ENCODE measurements around the gene ABLIM3.
"Not testable (repeated sequence)": the region's sequence is repeated elsewhere in the genome, so short reads cannot be mapped to it uniquely, and the experiment has no call there.

The ABLIM3 gene

DNA sequence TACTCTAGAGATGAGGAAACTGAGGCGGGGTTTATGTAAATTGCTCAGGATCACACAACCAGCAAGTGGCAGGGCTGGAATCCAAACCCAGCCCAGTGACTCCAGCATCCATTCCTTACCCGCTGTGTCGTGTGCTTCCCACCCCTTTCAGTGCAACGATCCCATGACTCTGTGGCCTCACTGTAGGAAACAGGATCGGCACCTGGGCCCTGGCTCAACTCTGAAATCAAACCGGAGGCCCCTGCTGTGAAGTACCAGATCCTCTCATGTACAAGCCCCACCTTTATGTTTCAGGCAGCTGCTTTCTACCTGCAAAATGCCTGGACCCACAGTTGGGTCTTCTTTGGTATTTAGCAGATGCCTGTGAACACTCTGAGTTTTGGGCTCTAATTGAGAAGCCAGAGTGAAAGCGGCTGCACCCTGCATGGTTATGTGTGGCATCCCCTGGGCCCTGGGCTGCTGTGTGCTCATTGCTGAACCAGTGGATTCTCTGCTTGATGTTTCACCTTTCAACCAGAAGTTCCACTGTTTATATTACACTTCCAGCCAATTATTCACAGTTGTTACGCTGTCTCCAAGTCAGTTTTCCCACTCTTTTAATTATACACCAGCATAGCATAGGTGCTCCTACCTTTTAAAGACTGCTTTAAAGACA lies 36.7 kb downstream of the ABLIM3 start:
- H3K4me3 ChIP-seq (ENCODE audit: low read depth, low read length), result no peak overlapping the region
- H3K27me3 ChIP-seq (ENCODE audit: control insufficient read depth, insufficient read depth, low read length), result no peaks in the 10 kb centered on the region
- no peaks in the 10 kb centered on the region for H3K4me1 ChIP-seq (ENCODE audit: control insufficient read depth, insufficient read depth, low read length)
- no peaks in the 10 kb centered on the region for H3K36me3 ChIP-seq (ENCODE audit: control insufficient read depth, insufficient read depth, low read length)
- no peak overlapping the region for H3K9ac ChIP-seq (ENCODE audit: low read depth, low read length)
- H3K9me3 ChIP-seq (ENCODE audit: control insufficient read depth, insufficient read depth, low read length), result no peaks in the 10 kb centered on the region

DNA sequence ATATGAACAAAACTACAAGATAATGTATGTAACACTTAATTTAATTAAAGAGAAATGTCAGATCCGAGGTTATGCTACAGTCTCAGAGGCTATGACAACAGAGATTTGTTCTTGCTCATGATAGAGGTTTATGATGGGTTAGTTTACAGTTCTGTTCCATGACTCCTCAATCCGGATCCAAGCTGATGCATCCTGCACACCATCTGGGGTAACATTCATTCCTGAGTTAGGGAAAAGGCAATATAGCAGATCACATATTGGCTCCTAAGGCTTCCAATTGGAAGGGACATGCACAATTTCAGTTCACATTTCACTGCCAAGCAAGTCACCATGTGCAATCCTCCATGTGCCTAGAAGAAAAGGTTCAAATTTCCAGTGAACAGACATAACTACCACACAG lies 40.4 kb downstream of the ABLIM3 start:
- H3K4me3 ChIP-seq (ENCODE audit: low read depth, low read length), result no peak overlapping the region
- no peaks in the 10 kb centered on the region for H3K4me1 ChIP-seq (ENCODE audit: control insufficient read depth, insufficient read depth, low read length)
- H3K9me3 ChIP-seq (ENCODE audit: control insufficient read depth, insufficient read depth, low read length), result no peaks in the 10 kb centered on the region
- no peak overlapping the region for H3K9ac ChIP-seq (ENCODE audit: low read depth, low read length)
- H3K36me3 ChIP-seq (ENCODE audit: control insufficient read depth, insufficient read depth, low read length), result no peaks in the 10 kb centered on the region
- no peaks in the 10 kb centered on the region for H3K27me3 ChIP-seq (ENCODE audit: control insufficient read depth, insufficient read depth, low read length)

DNA sequence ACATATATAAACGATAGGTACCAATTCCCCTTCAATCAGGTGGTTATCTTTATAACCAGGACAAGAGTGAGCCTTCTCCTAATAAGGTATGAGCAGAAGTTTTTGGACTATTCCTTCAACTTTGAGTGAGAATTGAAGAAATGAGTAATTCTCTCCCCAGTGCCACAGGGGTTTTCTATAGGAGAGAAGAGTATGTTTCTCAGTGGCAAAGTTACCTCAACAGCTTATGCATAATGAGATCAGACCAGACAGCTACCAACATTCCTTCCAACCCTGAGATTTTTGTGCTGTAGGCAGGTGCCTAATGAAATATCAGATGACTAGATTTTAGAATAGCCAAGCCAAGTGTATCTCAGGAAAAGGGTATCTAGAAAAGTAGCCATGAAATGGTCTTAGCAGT lies 40.9 kb downstream of the ABLIM3 start:
- Histone ChIP-seq H3K27me3 (ENCODE audit: control insufficient read depth, insufficient read depth, low read length) (no peaks in the 10 kb centered on the region), H3K4me1 (ENCODE audit: control insufficient read depth, insufficient read depth, low read length) (no peaks in the 10 kb centered on the region), H3K9ac (ENCODE audit: low read depth, low read length) (no peak overlapping the region), H3K9me3 (ENCODE audit: control insufficient read depth, insufficient read depth, low read length) (no peaks in the 10 kb centered on the region), H3K4me3 (ENCODE audit: low read depth, low read length) (no peak overlapping the region), H3K36me3 (ENCODE audit: control insufficient read depth, insufficient read depth, low read length) (no peaks in the 10 kb centered on the region)

DNA sequence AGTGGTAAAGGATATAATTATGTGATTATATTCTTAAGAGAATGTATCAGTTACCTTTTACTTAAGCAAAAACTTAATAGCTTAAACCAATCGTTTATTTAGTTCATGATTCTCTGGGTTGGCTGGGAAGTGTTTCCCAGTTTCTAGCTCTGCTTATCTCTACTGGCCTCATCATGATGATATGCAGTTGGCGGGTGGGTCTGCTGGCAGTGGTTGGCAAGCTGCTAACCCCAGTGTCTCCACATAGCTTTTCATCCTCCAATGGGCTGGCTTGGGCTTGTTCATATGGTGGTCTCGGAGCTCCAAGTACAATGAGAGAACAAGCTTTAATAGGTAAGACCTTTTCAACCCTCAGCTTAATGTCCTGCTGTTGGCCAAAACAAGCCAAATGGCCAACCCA lies 43.8 kb downstream of the ABLIM3 start:
- Histone ChIP-seq H3K4me1 (ENCODE audit: control insufficient read depth, insufficient read depth, low read length) (no peaks in the 10 kb centered on the region), H3K36me3 (ENCODE audit: control insufficient read depth, insufficient read depth, low read length) (no peaks in the 10 kb centered on the region), H3K4me3 (ENCODE audit: low read depth, low read length) (no peak overlapping the region), H3K27me3 (ENCODE audit: control insufficient read depth, insufficient read depth, low read length) (no peaks in the 10 kb centered on the region), H3K9me3 (ENCODE audit: control insufficient read depth, insufficient read depth, low read length) (no peaks in the 10 kb centered on the region), H3K9ac (ENCODE audit: low read depth, low read length) (no peak overlapping the region)

DNA sequence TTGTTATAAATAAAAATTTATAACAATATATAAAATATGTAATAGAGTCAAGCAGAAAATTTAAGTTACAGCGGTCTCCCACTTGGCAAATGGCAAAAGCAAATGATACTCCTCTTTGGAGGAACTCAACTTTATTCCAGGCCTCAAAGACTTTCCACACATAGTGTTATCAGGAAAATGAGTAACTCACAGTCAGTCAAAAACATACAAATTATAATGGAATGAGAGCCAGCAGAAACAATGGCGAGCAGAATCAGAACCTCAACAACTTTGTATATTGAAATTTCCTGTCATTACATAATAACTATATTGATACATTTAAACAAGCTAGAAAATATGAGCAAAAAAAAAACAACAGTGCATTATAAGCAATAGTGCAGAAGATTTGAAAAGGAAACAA lies 45.2 kb downstream of the ABLIM3 start:
- Histone ChIP-seq H3K9me3 (ENCODE audit: control insufficient read depth, insufficient read depth, low read length) (no peaks in the 10 kb centered on the region), H3K9ac (ENCODE audit: low read depth, low read length) (no peak overlapping the region), H3K4me3 (ENCODE audit: low read depth, low read length) (no peak overlapping the region), H3K4me1 (ENCODE audit: control insufficient read depth, insufficient read depth, low read length) (no peaks in the 10 kb centered on the region), H3K27me3 (ENCODE audit: control insufficient read depth, insufficient read depth, low read length) (no peaks in the 10 kb centered on the region), H3K36me3 (ENCODE audit: control insufficient read depth, insufficient read depth, low read length) (no peaks in the 10 kb centered on the region)

DNA sequence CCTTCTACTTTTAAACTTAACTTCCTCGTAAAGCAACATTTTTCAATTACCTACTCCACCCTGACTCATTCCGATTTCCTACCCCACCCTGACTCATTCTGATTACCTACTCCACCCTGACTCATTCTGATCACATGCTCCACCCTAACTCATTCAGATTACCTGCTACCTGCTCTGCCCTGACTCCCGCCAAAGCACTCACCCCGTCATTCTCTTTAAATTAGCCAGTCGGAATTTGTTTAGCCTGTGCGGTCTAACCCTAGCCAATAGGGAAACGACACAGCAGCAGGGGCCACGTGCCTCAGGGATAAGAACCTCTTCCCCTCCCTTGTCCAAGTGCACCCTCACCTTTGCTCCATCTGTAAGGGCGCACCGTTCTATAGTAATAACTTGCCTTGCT lies 46.3 kb downstream of the ABLIM3 start:
- not testable (repeated sequence) for H3K27me3 ChIP-seq (ENCODE audit: control insufficient read depth, insufficient read depth, low read length); H3K4me3 ChIP-seq (ENCODE audit: low read depth, low read length); H3K9me3 ChIP-seq (ENCODE audit: control insufficient read depth, insufficient read depth, low read length); H3K4me1 ChIP-seq (ENCODE audit: control insufficient read depth, insufficient read depth, low read length); H3K9ac ChIP-seq (ENCODE audit: low read depth, low read length); H3K36me3 ChIP-seq (ENCODE audit: control insufficient read depth, insufficient read depth, low read length)

DNA sequence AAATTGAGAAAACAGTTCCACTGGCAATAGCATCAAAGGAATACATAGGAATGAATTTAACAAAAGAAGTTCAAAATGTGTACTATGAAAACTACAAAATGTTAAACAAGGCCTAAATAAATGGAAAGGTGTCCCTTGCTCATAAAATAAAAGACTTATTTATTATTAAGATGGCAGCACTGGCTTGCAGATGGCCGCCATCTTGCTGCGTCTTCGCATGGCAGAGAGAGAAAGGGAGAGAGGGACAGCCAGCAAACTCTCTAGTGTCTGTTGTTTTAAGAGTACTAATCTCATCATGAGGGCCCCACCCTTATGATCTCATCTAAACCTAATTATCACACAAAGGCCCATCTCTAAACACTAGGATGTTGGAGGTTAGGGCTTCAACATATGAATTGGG lies 47.1 kb downstream of the ABLIM3 start:
- Histone ChIP-seq H3K9me3 (ENCODE audit: control insufficient read depth, insufficient read depth, low read length) (no peaks in the 10 kb centered on the region), H3K36me3 (ENCODE audit: control insufficient read depth, insufficient read depth, low read length) (no peaks in the 10 kb centered on the region), H3K9ac (ENCODE audit: low read depth, low read length) (no peak overlapping the region), H3K4me3 (ENCODE audit: low read depth, low read length) (no peak overlapping the region), H3K4me1 (ENCODE audit: control insufficient read depth, insufficient read depth, low read length) (no peaks in the 10 kb centered on the region), H3K27me3 (ENCODE audit: control insufficient read depth, insufficient read depth, low read length) (no peaks in the 10 kb centered on the region)

DNA sequence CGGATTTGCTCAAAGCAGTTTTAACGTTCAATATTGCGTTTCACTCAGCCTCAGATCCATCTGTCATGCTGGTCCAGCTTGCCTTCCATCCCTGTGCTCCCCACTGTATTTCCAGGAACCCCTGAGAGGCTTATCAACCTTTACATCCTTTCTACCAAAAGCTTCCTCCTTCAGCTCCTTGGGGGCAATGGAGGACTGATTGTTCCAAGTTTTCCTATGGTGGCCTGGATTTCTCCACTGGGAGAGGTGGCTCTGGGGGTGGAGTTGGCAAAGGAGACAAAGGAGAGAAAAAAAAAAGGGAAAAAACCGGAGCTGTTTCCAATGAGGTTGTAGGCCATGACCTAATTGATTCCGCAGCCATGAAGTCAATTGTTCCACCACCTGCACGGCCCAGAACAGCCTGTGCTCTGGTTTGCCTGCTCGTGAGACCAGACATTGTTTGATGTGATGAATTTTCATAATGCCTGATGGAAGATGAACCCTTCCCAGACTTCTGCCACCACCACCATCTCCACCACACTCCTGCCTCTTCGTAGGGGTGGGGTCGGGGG lies 54.1 kb downstream of the ABLIM3 start:
- no peaks in the 10 kb centered on the region for H3K4me1 ChIP-seq (ENCODE audit: control insufficient read depth, insufficient read depth, low read length)
- H3K27me3 ChIP-seq (ENCODE audit: control insufficient read depth, insufficient read depth, low read length), result no peaks in the 10 kb centered on the region
- no peaks in the 10 kb centered on the region for H3K36me3 ChIP-seq (ENCODE audit: control insufficient read depth, insufficient read depth, low read length)
- H3K9ac ChIP-seq (ENCODE audit: low read depth, low read length), result no peak overlapping the region
- no peak overlapping the region for H3K4me3 ChIP-seq (ENCODE audit: low read depth, low read length)
- H3K9me3 ChIP-seq (ENCODE audit: control insufficient read depth, insufficient read depth, low read length), result no peaks in the 10 kb centered on the region

DNA sequence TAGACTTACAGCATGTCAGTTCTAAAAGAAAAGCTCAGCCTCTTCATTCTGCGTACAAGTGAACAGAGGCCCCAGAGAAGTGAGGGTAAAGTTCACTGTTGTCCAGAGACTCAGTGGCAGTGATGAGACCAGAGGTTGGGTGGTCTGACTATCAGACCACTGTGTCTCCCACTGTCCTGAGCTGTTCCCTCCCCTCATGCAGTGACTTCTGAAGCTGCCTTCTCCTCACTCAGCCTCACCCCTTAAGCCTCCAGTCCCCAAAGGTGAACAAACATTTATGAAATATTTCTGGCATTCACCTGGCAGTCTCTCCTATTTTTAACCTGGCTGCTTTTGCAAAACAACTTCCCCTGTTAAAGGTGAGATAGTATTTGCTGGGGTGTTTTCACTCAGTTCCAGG lies 54.7 kb downstream of the ABLIM3 start:
- Histone ChIP-seq H3K4me1 (ENCODE audit: control insufficient read depth, insufficient read depth, low read length) (no peaks in the 10 kb centered on the region), H3K9ac (ENCODE audit: low read depth, low read length) (no peak overlapping the region), H3K9me3 (ENCODE audit: control insufficient read depth, insufficient read depth, low read length) (no peaks in the 10 kb centered on the region), H3K36me3 (ENCODE audit: control insufficient read depth, insufficient read depth, low read length) (no peaks in the 10 kb centered on the region), H3K27me3 (ENCODE audit: control insufficient read depth, insufficient read depth, low read length) (no peaks in the 10 kb centered on the region), H3K4me3 (ENCODE audit: low read depth, low read length) (no peak overlapping the region)

DNA sequence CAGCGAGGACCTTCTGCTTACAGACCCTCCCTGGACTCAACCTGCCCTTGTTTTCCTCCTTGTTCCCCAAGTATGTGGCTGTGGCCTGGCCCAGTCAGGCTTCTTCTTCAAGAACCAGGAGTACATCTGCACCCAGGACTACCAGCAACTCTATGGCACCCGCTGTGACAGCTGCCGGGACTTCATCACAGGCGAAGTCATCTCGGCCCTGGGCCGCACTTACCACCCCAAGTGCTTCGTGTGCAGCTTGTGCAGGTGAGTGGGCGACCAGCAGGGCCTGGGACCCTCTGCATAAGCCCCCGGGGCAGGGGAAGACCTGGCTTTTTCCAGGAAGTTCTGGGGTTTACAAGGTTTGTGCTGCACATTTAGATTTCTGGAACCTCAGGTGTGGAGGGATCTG lies 56.9 kb downstream of the ABLIM3 start:
- Histone ChIP-seq H3K27me3 (ENCODE audit: control insufficient read depth, insufficient read depth, low read length) (no peaks in the 10 kb centered on the region), H3K9me3 (ENCODE audit: control insufficient read depth, insufficient read depth, low read length) (no peaks in the 10 kb centered on the region), H3K9ac (ENCODE audit: low read depth, low read length) (no peak overlapping the region), H3K4me3 (ENCODE audit: low read depth, low read length) (no peak overlapping the region), H3K4me1 (ENCODE audit: control insufficient read depth, insufficient read depth, low read length) (no peaks in the 10 kb centered on the region), H3K36me3 (ENCODE audit: control insufficient read depth, insufficient read depth, low read length) (no peaks in the 10 kb centered on the region)

DNA sequence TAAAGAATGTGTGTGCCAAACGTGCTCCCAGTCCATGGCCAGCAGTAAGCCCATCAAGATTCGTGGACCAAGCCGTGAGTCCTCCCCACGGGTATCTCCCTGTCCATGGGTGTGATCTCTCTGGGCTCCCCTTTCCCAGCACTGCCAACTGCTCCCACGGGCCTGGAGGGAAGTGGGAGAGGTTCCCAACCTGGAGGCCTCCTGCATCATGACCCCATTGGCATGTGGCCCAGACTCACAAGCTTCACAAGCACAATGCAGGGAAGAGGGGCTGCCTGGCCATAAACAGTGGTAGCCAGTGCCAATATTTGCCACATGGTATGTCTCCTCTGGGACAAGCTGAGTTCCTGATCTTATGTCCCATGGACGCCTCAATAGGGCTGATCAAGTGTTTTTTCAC lies 59.1 kb downstream of the ABLIM3 start:
- Histone ChIP-seq H3K4me3 (ENCODE audit: low read depth, low read length) (no peak overlapping the region), H3K36me3 (ENCODE audit: control insufficient read depth, insufficient read depth, low read length) (no peaks in the 10 kb centered on the region), H3K9me3 (ENCODE audit: control insufficient read depth, insufficient read depth, low read length) (no peaks in the 10 kb centered on the region), H3K9ac (ENCODE audit: low read depth, low read length) (no peak overlapping the region), H3K4me1 (ENCODE audit: control insufficient read depth, insufficient read depth, low read length) (no peaks in the 10 kb centered on the region), H3K27me3 (ENCODE audit: control insufficient read depth, insufficient read depth, low read length) (no peaks in the 10 kb centered on the region)

DNA sequence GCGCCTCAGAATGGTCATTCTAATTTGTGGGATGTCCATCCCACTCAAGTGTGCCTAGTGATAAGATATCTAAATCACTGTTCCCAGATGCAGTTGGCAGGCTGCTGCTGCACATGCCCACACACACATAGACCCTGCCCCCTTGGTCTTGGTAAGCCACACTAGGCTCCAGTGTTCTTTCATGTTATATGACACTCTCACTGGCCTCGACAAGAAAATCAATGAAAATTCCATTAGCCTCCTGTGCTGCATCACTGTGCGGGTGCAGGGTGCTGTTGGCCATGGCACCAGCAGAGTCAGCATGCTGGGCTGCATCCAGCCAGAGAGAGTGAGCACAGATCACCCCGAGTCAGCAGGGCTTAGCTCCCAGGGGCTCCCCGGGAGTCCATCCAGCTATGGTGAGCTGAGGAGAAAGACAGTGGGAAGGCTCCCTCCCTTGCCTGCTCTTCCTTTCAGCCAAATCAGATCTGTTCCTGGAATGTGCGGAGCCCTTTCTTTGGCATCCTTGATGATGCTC lies 59.9 kb downstream of the ABLIM3 start:
- H3K4me1 ChIP-seq (ENCODE audit: control insufficient read depth, insufficient read depth, low read length), result no peaks in the 10 kb centered on the region
- no peak overlapping the region for H3K4me3 ChIP-seq (ENCODE audit: low read depth, low read length)
- H3K9me3 ChIP-seq (ENCODE audit: control insufficient read depth, insufficient read depth, low read length), result no peaks in the 10 kb centered on the region
- H3K36me3 ChIP-seq (ENCODE audit: control insufficient read depth, insufficient read depth, low read length), result no peaks in the 10 kb centered on the region
- no peaks in the 10 kb centered on the region for H3K27me3 ChIP-seq (ENCODE audit: control insufficient read depth, insufficient read depth, low read length)
- H3K9ac ChIP-seq (ENCODE audit: low read depth, low read length), result no peak overlapping the region
